UCSD-AML1 (cell line): Measurements from ENCODE around the gene DPP6.

Experiments used
- DNase-seq: peaks from one replicate; lab custom pipeline; 2025; ENCODE audit not compliant: unreplicated experiment; lab: John Stamatoyannopoulos, UW

Gene DPP6

GRCh38 chr7:154440651-154441050 lies 388.5 kb downstream of the DPP6 start:
- DNase-seq: no peak

GRCh38 chr7:154441811-154442210 lies 389.6 kb downstream of the DPP6 start:
- no peak for DNase-seq

- no peak for DNase-seq
Measured at GRCh38 chr7:154442939-154443338, 390.7 kb downstream of the DPP6 start.

GRCh38 chr7:154450451-154450850 lies 398.3 kb downstream of the DPP6 start:
- no peak for DNase-seq

- DNase-seq: no peak
Measured at GRCh38 chr7:154451480-154452457, 399.6 kb downstream of the DPP6 start.

- DNase-seq: no peak
Measured at GRCh38 chr7:154463794-154464193, 411.6 kb downstream of the DPP6 start.

GRCh38 chr7:154469652-154470051 lies 417.5 kb downstream of the DPP6 start:
- DNase-seq: no peak

GRCh38 chr7:154472343-154472742 lies 420.1 kb downstream of the DPP6 start:
- DNase-seq: no peak

- no peak for DNase-seq
Measured at GRCh38 chr7:154473360-154473759, 421.2 kb downstream of the DPP6 start.

- no peak for DNase-seq
Measured at GRCh38 chr7:154474903-154475520, 422.8 kb downstream of the DPP6 start.

GRCh38 chr7:154475864-154476263 lies 423.7 kb downstream of the DPP6 start:
- no peak for DNase-seq

- DNase-seq: no peak
Measured at GRCh38 chr7:154480817-154481216, 428.6 kb downstream of the DPP6 start.

GRCh38 chr7:154482863-154483262 lies 430.7 kb downstream of the DPP6 start:
- no peak for DNase-seq

GRCh38 chr7:154484406-154484805 lies 432.2 kb downstream of the DPP6 start:
- DNase-seq: no peak

GRCh38 chr7:154484943-154485342 lies 432.7 kb downstream of the DPP6 start:
- DNase-seq: no peak

GRCh38 chr7:154489897-154490296 lies 437.7 kb downstream of the DPP6 start:
- DNase-seq: no peak

GRCh38 chr7:154493594-154493993 lies 441.4 kb downstream of the DPP6 start:
- no peak for DNase-seq

- no peak for DNase-seq
Measured at GRCh38 chr7:154497751-154498150, 445.6 kb downstream of the DPP6 start.

- no peak for DNase-seq
Measured at GRCh38 chr7:154503962-154504550, 451.9 kb downstream of the DPP6 start.

- no peak for DNase-seq
Measured at GRCh38 chr7:154504918-154505317, 452.7 kb downstream of the DPP6 start.

- no peak for DNase-seq
Measured at GRCh38 chr7:154505362-154505761, 453.2 kb downstream of the DPP6 start.

- no peak for DNase-seq
Measured at GRCh38 chr7:154509192-154509591, 457.0 kb downstream of the DPP6 start.
